Right renal pelvis (tissue), 4 donors: ENCODE data around the gene PYROXD2. TPM values are rescaled to one million over a fixed set of nuclear protein-coding genes. Genes with fewer than 3 reads are reported as not detected.

Source experiments
- DNase-seq, 4 donors: peaks; one replicate each; pipeline ENCODE4 v3.0.0-alpha.2; 2013; ENCODE audit warnings: low read depth in 4 of 4, low spot score in 3 of 4, missing footprints in 1 of 4
- polyA plus RNA-seq, 4 donors: library from polyadenylated mRNA; unstranded; fragments of 120-200 nt; gene quantifications; one replicate each; pipeline ENCODE4 v1.2.1, GENCODE V29; 2013; ENCODE audit not compliant: insufficient read length in 4 of 4

Gene PYROXD2
- polyA plus RNA-seq, 4 donors, result 13.3 to 31.1 (median 15.5) TPM

DNA sequence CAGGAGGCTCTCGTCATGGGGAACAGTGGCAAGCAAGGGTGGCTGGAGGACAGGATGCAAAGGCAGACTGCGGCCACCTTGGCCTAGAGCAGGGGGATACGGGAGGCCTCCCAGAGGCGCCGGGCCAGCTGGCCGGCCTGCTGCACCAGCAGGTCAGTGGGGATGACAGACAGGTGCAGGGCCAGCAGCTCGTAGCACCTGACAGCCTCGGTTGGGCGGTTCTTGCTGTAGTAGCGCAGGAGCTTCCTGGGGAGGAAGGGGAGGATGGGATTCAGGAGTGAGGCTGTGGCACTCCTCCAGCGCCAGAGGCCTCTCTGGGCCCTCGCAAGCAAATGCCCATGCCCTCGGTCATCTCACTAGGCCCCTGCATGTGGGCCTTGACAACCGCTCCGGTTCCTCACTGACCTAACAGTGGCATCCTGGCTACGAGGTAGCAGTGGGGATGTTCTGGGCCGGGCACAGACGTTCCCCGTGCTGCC, 2.5 kb upstream of the PYROXD2 start:
- DNase-seq, result no peak

GRCh38 chr10:98416606-98417388, 1.8 kb upstream of the PYROXD2 start:
- DNase-seq, result no peak

DNA sequence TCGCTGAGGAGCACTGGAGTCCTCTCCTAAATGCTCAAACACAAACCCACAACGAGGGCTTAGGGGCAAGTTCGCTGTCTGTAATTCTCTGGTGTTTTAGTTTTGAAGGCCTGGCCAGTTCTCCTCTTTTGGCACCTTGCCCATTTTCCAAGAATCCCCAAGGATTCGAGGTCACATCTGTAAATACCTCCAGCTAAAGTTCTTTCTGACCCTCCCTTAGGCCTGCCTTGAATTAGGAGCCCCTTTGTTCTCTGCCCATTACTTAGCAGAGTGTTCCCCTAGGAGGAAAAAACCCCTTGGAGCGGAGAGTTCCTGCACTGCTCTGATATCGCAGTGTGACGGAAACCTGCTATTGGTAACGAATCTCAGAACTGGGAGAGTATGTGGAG, 743 bp upstream of the PYROXD2 start:
- no peak for DNase-seq

- no peak for DNase-seq
Observed at GRCh38 chr10:98414578-98414931, 427 bp downstream of the PYROXD2 start.

DNA sequence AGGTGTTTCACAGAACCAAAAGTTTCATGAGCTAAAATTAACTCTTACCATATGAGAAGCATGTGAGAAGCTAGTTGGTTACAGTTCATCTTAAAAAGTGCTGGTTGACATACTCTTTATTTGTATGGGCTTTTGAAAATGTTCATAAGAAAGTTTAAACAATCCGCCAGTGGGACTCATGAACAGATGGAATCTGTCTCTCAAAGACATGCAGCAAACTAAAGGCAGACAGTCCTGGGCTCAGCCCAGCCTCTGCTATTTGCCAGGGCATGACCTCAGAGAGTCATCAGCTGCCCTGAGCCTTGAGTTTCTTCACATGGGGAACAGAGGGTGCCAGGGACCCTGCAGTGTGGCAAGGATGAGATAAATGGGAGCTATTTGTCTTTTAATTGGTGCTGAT, 3.2 kb downstream of the PYROXD2 start:
- DNase-seq, result no peak

- no peak for DNase-seq
Observed at GRCh38 chr10:98411166-98411565, 3.8 kb downstream of the PYROXD2 start.

GRCh38 chr10:98410759-98411158, 4.2 kb downstream of the PYROXD2 start:
- no peak for DNase-seq

DNA sequence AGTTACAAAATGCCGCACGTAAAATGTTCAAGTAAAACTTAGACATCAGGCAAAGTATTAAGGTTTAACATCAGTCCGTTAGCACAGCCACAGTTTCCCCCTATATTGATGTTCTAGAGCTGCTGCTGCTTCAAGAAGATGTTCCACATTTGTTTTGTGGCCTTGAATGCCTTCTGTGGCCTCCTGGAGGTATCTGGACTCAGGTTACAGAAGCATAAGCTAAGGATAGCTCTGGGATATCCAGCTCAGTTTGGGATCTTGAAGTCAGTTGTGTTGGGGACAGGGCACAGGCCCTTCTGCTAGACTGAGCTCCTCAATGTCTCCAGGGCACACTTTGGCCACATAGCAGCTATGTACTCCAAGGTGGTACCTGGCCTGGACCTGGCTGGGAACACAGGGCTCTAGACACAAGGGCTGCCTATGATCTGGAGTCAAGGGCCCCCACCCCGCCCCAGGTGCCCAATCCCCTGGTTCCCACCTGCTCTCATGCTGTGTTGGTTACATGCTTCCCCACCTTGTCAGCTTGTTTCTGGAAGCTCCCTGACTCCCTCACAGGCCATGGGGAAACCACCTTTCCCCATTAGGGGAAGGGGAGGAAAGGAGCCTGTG, 4.7 kb downstream of the PYROXD2 start:
- no peak for DNase-seq

DNA sequence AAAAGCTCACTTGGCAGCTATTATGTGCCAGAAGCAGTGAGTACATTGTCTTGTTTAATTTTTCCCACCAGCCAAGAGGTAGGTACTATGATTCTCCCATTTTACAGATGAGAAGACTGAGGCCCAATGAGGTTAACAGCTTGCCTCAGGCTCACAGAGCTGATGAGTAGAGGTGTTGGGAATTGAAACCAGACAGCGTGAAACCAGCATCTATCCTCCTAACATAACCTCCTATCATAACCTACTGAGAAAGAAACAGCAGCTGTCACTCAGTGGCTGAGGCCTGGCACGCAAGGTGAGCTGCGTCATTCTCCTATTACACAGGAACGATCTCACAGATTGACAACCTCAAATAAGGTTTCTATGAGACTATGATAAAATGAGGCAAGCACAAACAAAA, 6.2 kb downstream of the PYROXD2 start:
- DNase-seq, result no peak

DNA sequence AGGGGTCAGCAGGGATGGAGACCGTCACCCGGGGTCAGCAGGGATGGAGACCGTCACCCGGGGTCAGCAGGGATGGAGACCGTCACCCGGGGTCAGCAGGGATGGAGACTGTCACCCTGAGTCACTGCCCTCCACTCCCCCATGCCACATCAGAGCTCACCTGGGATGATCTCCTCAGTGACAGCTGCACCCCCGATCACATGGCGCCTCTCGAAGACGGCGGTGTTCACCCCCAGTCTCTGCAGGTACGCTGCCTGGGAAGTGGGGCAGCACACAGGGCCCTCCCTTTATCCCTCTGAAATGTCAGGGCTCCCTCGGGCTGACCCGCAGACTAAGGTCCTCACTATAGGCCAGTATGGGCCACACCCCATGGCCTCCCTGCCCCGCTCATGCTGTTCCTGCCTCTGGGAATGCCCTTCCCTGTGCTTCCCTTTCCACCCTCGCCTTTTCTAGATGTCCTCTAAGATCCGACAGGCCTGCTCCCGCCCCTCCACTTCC, 7.2 kb downstream of the PYROXD2 start:
- no peak for DNase-seq

GRCh38 chr10:98407017-98407743, 7.8 kb downstream of the PYROXD2 start:
- no peak for DNase-seq

- no peak for DNase-seq
Observed at GRCh38 chr10:98405422-98405821, 9.6 kb downstream of the PYROXD2 start.

DNA sequence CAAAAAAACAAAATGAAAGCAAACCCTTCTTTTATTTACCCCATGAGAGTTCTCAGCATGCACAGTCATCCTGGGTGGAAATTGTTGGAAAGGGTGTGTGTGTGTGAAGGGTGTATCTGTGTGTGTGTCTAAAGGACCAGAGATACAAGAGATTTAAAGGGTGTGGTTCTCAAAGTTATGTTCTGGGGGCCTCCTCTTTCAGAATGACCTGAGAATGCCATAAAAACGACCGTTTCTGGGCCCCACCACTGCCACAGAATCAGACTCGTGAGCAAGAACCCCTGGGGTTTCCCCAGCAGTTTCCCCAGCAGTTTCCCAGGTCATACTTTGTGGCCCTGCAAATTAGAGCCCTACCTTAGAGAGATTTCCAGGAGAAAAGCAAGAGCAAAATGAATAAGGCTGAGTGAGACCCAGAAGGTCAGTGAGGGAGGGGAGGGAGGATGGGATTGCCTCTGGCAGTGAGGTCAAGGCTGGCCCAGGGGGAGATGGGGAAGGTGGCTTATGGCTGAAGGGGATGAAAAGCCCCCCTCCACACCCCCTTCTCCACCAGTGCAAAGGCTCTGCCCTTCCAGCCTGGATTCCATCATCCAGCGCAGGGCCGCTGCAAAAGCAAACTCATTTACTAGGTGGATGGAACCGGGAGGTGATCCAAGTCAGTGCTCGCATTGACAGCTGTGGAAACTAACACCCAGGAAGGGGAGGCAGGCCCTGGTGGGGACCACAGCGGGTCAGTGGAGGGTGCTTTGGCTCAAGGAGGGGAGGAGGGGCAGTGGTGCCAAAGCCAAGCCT, 10.2 kb downstream of the PYROXD2 start:
- DNase-seq, result no peak

GRCh38 chr10:98403812-98404504, 11.0 kb downstream of the PYROXD2 start:
- DNase-seq, result no peak

GRCh38 chr10:98402931-98403718, 11.9 kb downstream of the PYROXD2 start:
- DNase-seq, result no peak

- DNase-seq, result no peak
Observed at GRCh38 chr10:98402478-98402877, 12.5 kb downstream of the PYROXD2 start.

DNA sequence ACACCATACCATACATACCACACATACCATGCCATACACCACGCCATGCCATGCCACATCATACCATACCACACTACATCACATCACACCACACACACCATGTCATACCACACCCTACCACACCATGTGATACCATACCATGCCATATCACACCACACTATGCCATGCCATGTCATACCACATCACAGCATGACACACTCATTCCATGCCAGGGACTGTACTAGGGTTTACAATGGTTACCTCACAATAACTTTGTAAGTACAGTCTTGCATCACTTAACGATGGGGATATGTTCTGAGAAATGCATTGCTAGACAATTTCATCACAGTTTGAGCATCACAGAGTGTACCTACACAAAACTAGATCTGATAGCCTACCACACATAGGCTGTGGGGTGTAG, 14.5 kb downstream of the PYROXD2 start:
- DNase-seq, result no peak

DNA sequence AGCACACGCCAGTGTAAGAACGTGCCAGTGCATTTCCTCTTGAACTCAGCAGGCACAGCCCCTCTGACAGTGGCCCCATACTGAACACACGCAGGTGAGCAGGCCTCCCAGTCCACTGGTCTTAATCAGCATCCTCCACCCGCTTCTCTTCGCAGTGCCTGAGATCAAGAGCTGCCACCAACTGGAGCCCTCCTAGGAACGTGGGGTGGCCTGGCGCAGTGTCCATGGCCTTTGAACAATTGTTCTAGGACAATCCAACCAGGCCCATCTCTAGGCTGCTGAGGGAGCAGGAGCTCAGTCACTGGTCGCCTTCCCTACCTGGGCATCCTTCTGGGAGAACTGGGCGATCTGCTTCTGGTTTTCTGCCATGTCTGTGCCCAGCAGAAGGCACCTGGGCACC, 15.2 kb downstream of the PYROXD2 start:
- DNase-seq, result no peak

- DNase-seq, result no peak
Observed at GRCh38 chr10:98397089-98397600, 17.8 kb downstream of the PYROXD2 start.
